WERI-Rb-1 (cell line): ENCODE data around the gene FGD1.

Experiments
- DNase-seq: peaks from one replicate; pipeline ENCODE4 v3.0.0-alpha.2; 2020
- H3K27ac ChIP-seq: fragments of 250-450 bp; sonication (Bioruptor Pico); 2 replicates; pipeline ENCODE4 v1.5.1; 2020; ENCODE audit warnings: mild to moderate bottlenecking, moderate library complexity
- H3K27me3 ChIP-seq: fragments of 250-450 bp; sonication (Bioruptor Pico); 2 replicates; pipeline ENCODE4 v1.5.1; 2021; ENCODE audit warnings: mild to moderate bottlenecking, low read depth, moderate library complexity; ENCODE audit not compliant: insufficient read depth, severe bottlenecking
- H3K36me3 ChIP-seq: fragments of 250-450 bp; sonication (Bioruptor Pico); 2 replicates; pipeline ENCODE4 v1.5.1; 2020; ENCODE audit warnings: mild to moderate bottlenecking, moderate library complexity
- H3K4me3 ChIP-seq: 2 replicates; pipeline ENCODE4 v1.5.1; 2011; ENCODE audit warnings: low read depth, mild to moderate bottlenecking, control low read depth, low read length
- H3K9me3 ChIP-seq: fragments of 250-450 bp; sonication (Bioruptor Pico); 2 replicates; pipeline ENCODE4 v1.5.1; 2021; ENCODE audit warnings: mild to moderate bottlenecking, moderate library complexity; ENCODE audit not compliant: severe bottlenecking
- TF ChIP-seq, protein P1 (sequence below): IDR thresholded peaks from 2 replicates; pipeline ENCODE4 v1.5.1; 2011; ENCODE audit warnings: low read depth, mild to moderate bottlenecking, control low read depth, inconsistent platforms, low read length

Gene FGD1

GRCh38 chrX:54435121-54435520 lies 60.9 kb downstream of the FGD1 start:
- no peak for DNase-seq
- H3K27ac ChIP-seq: no peak overlapping the region

GRCh38 chrX:54430519-54430918 lies 65.5 kb downstream of the FGD1 start:
- Histone ChIP-seq H3K36me3 (no peaks in the 10 kb centered on the region), H3K27me3 (no peaks in the 10 kb centered on the region), H3K4me3 (no peak overlapping the region), H3K27ac (no peak overlapping the region), H3K9me3 (no peaks in the 10 kb centered on the region)
- TF ChIP-seq, protein P1, sequence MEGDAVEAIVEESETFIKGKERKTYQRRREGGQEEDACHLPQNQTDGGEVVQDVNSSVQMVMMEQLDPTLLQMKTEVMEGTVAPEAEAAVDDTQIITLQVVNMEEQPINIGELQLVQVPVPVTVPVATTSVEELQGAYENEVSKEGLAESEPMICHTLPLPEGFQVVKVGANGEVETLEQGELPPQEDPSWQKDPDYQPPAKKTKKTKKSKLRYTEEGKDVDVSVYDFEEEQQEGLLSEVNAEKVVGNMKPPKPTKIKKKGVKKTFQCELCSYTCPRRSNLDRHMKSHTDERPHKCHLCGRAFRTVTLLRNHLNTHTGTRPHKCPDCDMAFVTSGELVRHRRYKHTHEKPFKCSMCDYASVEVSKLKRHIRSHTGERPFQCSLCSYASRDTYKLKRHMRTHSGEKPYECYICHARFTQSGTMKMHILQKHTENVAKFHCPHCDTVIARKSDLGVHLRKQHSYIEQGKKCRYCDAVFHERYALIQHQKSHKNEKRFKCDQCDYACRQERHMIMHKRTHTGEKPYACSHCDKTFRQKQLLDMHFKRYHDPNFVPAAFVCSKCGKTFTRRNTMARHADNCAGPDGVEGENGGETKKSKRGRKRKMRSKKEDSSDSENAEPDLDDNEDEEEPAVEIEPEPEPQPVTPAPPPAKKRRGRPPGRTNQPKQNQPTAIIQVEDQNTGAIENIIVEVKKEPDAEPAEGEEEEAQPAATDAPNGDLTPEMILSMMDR: no peak
- no peak for DNase-seq

More at GRCh38 chrX:54435121-54435520, 60.9 kb downstream of the FGD1 start:
- H3K27me3 ChIP-seq: no peaks in the 10 kb centered on the region
- H3K9me3 ChIP-seq: no peaks in the 10 kb centered on the region
- TF ChIP-seq, protein P1: no peak
- no peaks in the 10 kb centered on the region for H3K36me3 ChIP-seq
- H3K4me3 ChIP-seq: no peak overlapping the region

GRCh38 chrX:54427837-54428424 lies 68.1 kb downstream of the FGD1 start:
- H3K9me3 ChIP-seq: no peaks in the 10 kb centered on the region
- H3K27ac ChIP-seq: peak overlapping the region; percentile 77
- peak; percentile 46 for DNase-seq
- H3K36me3 ChIP-seq: no peaks in the 10 kb centered on the region
- no peaks in the 10 kb centered on the region for H3K27me3 ChIP-seq
- TF ChIP-seq, protein P1: no peak
- no peak overlapping the region for H3K4me3 ChIP-seq

DNA sequence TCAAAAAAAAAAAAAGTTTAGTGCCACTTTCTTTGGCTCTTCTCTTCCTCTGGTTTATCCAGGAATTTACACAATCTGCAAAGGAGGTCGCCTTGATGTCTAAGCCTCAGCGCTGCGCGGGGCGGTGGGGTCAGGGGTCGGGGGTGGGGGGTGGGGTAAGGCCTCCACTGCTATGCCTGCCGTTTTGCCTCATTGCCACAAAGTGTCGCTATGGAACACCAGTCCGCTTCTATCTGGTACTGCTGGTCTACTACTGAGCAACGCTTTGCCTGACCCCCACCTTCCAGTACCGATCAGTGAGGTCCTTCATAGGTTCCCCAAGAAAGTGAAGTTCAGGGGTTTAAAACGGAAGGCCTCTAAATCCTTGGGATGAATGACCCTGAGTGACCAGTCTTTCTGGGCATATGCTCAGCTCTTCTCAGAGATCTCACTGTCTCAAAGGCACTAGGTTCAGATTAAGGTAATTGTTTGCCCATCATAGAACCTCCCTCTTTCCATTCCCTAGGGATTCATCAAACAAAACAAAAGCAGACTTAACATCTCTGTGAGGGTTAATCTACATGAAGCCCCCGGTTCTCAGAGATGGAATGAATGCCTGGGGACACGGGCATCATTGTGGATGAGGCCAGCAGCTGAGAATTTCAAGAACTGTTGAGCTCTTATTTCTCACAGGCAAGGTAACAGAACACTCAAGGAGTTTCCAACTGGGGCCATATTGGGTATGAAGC lies 72.7 kb downstream of the FGD1 start:
- no peaks in the 10 kb centered on the region for H3K9me3 ChIP-seq
- TF ChIP-seq, protein P1: no peak
- no peak overlapping the region for H3K27ac ChIP-seq
- H3K4me3 ChIP-seq: no peak overlapping the region
- H3K27me3 ChIP-seq: no peaks in the 10 kb centered on the region
- DNase-seq: no peak
- H3K36me3 ChIP-seq: no peaks in the 10 kb centered on the region

DNA sequence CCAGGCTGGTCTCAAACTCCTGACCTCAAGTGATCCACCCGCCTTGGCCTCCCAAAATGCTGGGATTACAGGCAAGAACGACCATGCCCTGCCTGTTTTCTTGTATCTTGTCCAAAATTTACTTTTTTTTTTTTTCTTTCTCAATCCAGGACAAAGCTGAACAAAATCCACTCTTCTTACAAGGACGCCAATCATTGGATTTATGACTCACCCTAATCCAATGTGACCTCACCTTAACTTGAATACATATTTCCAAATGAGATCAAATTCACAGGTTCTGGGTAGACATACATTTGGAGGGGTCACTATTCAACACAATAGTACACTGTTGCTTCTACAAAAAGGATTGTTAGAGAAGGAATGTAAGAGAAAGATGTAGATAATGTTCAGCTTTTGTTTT lies 73.9 kb downstream of the FGD1 start:
- H3K27me3 ChIP-seq: no peaks in the 10 kb centered on the region
- no peaks in the 10 kb centered on the region for H3K9me3 ChIP-seq
- no peaks in the 10 kb centered on the region for H3K36me3 ChIP-seq
- DNase-seq: no peak
- H3K4me3 ChIP-seq: no peak overlapping the region
- TF ChIP-seq, protein P1: no peak
- no peak overlapping the region for H3K27ac ChIP-seq
